Measurements from ENCODE around the gene ACAD9.

DNA sequence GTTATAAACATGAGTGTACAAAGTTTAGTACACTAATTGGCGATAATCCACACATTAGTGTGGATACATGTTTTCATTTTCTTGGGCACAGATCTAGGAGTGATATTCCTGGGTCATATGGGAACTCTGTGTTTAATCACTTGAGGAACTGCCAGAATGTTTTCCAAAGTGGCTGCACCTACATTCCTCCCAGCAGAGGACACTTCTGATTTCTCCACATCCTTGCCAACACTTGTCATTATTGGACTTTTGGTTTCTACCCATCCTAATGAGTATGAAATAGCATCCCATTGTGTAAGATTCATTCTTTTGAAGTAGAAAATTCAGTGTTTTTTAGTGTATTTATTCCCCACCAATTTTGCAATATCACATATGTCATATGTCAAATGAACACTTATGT lies 60.8 kb downstream of the ACAD9 start:
- no peak for TF ChIP-seq POLR2A (IDR thresholded peaks at IDR 0.05; ENCODE audit: low read length)
- no peak for TF ChIP-seq GATA1 (IDR thresholded peaks at IDR 0.05; ENCODE audit: low read depth, low read length)

Data from erythroblast (primary cell).